B cell (primary cell): ENCODE results near the gene MAP7D1. TPM values are rescaled to one million over a fixed set of nuclear protein-coding genes. Genes with fewer than 3 reads are reported as not detected.
A peak's percentile ranks its signal among the peaks of the same experiment; 100 is the strongest.

Experiments used
- ATAC-seq: fragments of 200-7000 bp; cut with Tn5 transposase; one replicate; pipeline ENCODE4 v1.10.0; 2021; ENCODE audit warnings: low read depth, mild to moderate bottlenecking, moderate number of reproducible peaks, moderate library complexity
- CTCF ChIA-PET: fragments of 350-600 bp; sonication (Branson Sonifier 250); formaldehyde crosslinking; loops from one replicate; lab custom pipeline; 2021; ENCODE audit warnings: antibody characterized with exemption, inconsistent platforms; lab: Charles Lee
- POLR2A ChIA-PET: fragments of 350-600 bp; sonication (Branson Sonifier 250); formaldehyde crosslinking; loops from one replicate; lab custom pipeline; 2021; ENCODE audit warnings: antibody characterized with exemption; lab: Charles Lee
- DNase-seq: peaks from one replicate; pipeline ENCODE4 v3.0.0; 2013
- H2AFZ ChIP-seq: 2 replicates; pipeline ENCODE4 v1.6.1; 2012; ENCODE audit warnings: mild to moderate bottlenecking, low read depth, low read length; ENCODE audit not compliant: insufficient read depth, poor library complexity, severe bottlenecking
- H3K27ac ChIP-seq, 2 donors: 1 replicate in 1 of 2; 2 replicates in 1 of 2; pipeline ENCODE4 v1.5.1; 2012 to 2013; ENCODE audit warnings: low read length in 2 of 2, mild to moderate bottlenecking in 2 of 2, moderate library complexity in 1 of 2
- H3K27me3 ChIP-seq, 4 experiments: fragments of 200-600 bp in 1 of 4; sonication (generic) in 1 of 4; replicated peaks in 1 of 4; 1 replicate in 2 of 4; 2 replicates in 2 of 4; pipeline versions ENCODE4 v1.6.1 to v1.7.0; 2013 to 2016; ENCODE audit warnings: low read length in 3 of 4, mild to moderate bottlenecking in 2 of 4, mixed read lengths in 1 of 4, moderate library complexity in 1 of 4; ENCODE audit not compliant: insufficient read depth in 4 of 4, control insufficient read depth in 3 of 4; ENCODE audit errors: control extremely low read depth in 1 of 4
- H3K36me3 ChIP-seq, 2 experiments: replicated peaks in 1 of 2; 1 replicate in 1 of 2; 2 replicates in 1 of 2; pipeline versions ENCODE4 v1.6.1 to v1.7.1; 2013; ENCODE audit warnings: low read length in 1 of 2; ENCODE audit not compliant: insufficient read depth in 2 of 2, control insufficient read depth in 1 of 2; ENCODE audit errors: control extremely low read depth in 1 of 2, extremely low read depth in 1 of 2
- H3K4me1 ChIP-seq, 2 donors: fragments of 200-600 bp in 1 of 2; sonication (generic) in 1 of 2; 1 replicate in 1 of 2; 2 replicates in 1 of 2; pipeline versions ENCODE4 v1.5.1 to v1.6.1; 2013 to 2017; ENCODE audit warnings: low read length in 2 of 2; ENCODE audit not compliant: control insufficient read depth in 2 of 2, insufficient read depth in 2 of 2
- H3K4me2 ChIP-seq: replicated peaks from 2 replicates; pipeline ENCODE3; 2012; ENCODE audit warnings: mild to moderate bottlenecking, low read depth, low read length; ENCODE audit not compliant: poor library complexity, severe bottlenecking
- H3K4me3 ChIP-seq, 5 experiments: fragments of 200-600 bp in 1 of 5; sonication (generic) in 1 of 5; 1 replicate in 3 of 5; 2 replicates in 2 of 5; pipeline versions ENCODE4 v1.5.1 to v1.7.0; 2011 to 2016; ENCODE audit warnings: low read length in 4 of 5, mild to moderate bottlenecking in 4 of 5, low read depth in 2 of 5, control low read depth in 1 of 5, moderate library complexity in 1 of 5; ENCODE audit not compliant: insufficient read depth in 1 of 5; ENCODE audit errors: control extremely low read depth in 1 of 5, extremely low read depth in 1 of 5
- H3K79me2 ChIP-seq: fragments of 200-600 bp; sonication (generic); one replicate; pipeline ENCODE4 v1.6.0; 2016; ENCODE audit warnings: low read length; ENCODE audit not compliant: control insufficient read depth, insufficient read depth
- H3K9ac ChIP-seq: fragments of 200-600 bp; sonication (generic); 2 replicates; pipeline ENCODE4 v1.6.1; 2017; ENCODE audit warnings: mild to moderate bottlenecking, low read length, moderate library complexity
- H3K9me3 ChIP-seq, 3 donors: one replicate each; pipeline versions ENCODE4 v1.6.1 to v1.7.1; 2013; ENCODE audit warnings: low read length in 2 of 3; ENCODE audit not compliant: control insufficient read depth in 2 of 3, insufficient read depth in 1 of 3; ENCODE audit errors: control extremely low read depth in 1 of 3
- H4K20me1 ChIP-seq: 2 replicates; pipeline ENCODE4 v1.6.0; 2012; ENCODE audit warnings: mild to moderate bottlenecking, low read length; ENCODE audit not compliant: insufficient read depth, control insufficient read depth, poor library complexity, severe bottlenecking
- H3K27ac Mint-ChIP-seq: one replicate; pipeline ENCODE4 v1.8.0; 2021; ENCODE audit warnings: mixed read lengths
- H3K27me3 Mint-ChIP-seq: one replicate; pipeline ENCODE4 v1.8.0; 2021; ENCODE audit warnings: mixed read lengths
- H3K4me1 Mint-ChIP-seq: one replicate; pipeline ENCODE4 v1.8.0; 2021; ENCODE audit warnings: mixed read lengths
- H3K4me3 Mint-ChIP-seq: one replicate; pipeline ENCODE4 v1.8.0; 2021; ENCODE audit warnings: mixed read lengths
- H3K9me3 Mint-ChIP-seq: one replicate; pipeline ENCODE4 v1.8.0; 2022; ENCODE audit warnings: mixed read lengths; ENCODE audit not compliant: insufficient read depth
- EZH2 ChIP-seq: IDR thresholded peaks from 2 replicates; pipeline ENCODE4 v1.6.1; 2012; ENCODE audit warnings: borderline replicate concordance, low read depth, mild to moderate bottlenecking, moderate library complexity, low read length; ENCODE audit not compliant: insufficient read depth, poor library complexity, severe bottlenecking
- WGBS: methylation state at CpG from one replicate; pipeline ENCODE4 v1.1.5; 2013; ENCODE audit warnings: missing lambda C conversion rate; ENCODE audit not compliant: insufficient coverage; 5-methylcytosine and 5-hydroxymethylcytosine counted together
- intact Hi-C: fragments of 100-400 bp; cut with micrococcal nuclease; formaldehyde crosslinking; loops from one replicate; pipeline ENCODE4 v1.10.0; 2022
- polyA plus RNA-seq: library from polyadenylated mRNA; depleted of rRNA; stranded (reverse); fragments of >200 nt; gene quantifications from 2 replicates; pipeline ENCODE4 v1.2.3, GENCODE V29; 2012
- total RNA-seq, 2 donors: library from RNA; stranded (reverse); fragments of 120-200 nt in 1 of 2; gene quantifications; 1 replicate in 1 of 2; 2 replicates in 1 of 2; pipeline versions ENCODE4 v1.2.3 to v1.2.4, GENCODE V29; 2013 to 2022
- TF ChIP-seq, protein P1 (sequence below): fragments of 200-600 bp; IDR thresholded peaks from one replicate; pipeline ENCODE4 v1.8.0; 2022; ENCODE audit warnings: antibody characterized with exemption, mild to moderate bottlenecking

Gene MAP7D1
- total and polyA plus RNA-seq, 2 donors (not counting 1 experiment from before 2014, with no cell fraction given), result 44.2 to 65.2 TPM

DNA sequence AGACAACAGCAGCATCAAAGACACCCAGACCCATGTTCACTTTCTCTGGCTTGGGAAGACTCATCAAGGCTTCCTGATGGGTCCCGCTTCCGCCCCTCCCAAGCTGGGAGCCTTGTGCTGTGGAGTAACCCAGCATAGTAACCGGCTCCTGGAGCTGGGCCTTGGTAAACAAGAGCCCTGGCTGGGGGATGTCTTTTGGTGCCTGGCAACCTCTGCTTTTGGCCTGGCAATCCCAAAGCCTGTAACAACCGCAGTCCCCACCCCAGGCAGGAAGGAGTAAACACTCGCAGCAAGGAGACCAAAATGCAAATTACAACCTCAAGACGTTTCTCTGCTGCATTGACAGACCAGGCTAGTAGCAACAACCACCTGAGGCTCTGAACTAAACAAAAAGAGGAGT, 51.4 kb downstream of the MAP7D1 start:
- CTCF ChIA-PET, result no interaction called here
- peak overlapping the region; percentile 28 for H2AFZ ChIP-seq
- no peaks in the 10 kb centered on the region for H3K36me3 ChIP-seq
- ATAC-seq (no peak), DNase-seq (no peak)
- H3K9me3 ChIP-seq, result no peaks in the 10 kb centered on the region
- intact Hi-C loops, result no loop called here
- no peak overlapping the region for H3K4me3 ChIP-seq
- no peaks in the 10 kb centered on the region for H3K27me3 Mint-ChIP-seq
- H3K27me3 ChIP-seq, result no peaks in the 10 kb centered on the region
- TF ChIP-seq EZH2, result no peak
- TF ChIP-seq, protein P1, sequence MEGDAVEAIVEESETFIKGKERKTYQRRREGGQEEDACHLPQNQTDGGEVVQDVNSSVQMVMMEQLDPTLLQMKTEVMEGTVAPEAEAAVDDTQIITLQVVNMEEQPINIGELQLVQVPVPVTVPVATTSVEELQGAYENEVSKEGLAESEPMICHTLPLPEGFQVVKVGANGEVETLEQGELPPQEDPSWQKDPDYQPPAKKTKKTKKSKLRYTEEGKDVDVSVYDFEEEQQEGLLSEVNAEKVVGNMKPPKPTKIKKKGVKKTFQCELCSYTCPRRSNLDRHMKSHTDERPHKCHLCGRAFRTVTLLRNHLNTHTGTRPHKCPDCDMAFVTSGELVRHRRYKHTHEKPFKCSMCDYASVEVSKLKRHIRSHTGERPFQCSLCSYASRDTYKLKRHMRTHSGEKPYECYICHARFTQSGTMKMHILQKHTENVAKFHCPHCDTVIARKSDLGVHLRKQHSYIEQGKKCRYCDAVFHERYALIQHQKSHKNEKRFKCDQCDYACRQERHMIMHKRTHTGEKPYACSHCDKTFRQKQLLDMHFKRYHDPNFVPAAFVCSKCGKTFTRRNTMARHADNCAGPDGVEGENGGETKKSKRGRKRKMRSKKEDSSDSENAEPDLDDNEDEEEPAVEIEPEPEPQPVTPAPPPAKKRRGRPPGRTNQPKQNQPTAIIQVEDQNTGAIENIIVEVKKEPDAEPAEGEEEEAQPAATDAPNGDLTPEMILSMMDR, result no peak
- H3K79me2 ChIP-seq, result no peaks in the 10 kb centered on the region
- no peak overlapping the region for H3K9ac ChIP-seq
- POLR2A ChIA-PET, result interaction anchor here (0.8 kb wide), 1 partner anchor 58 kb away, joined by 3 read pairs; the partner anchor contains the start of gene TRAPPC3
- H3K4me3 Mint-ChIP-seq, result no peak overlapping the region
- peaks cover 9% of the 10 kb centered on the region for H3K4me1 Mint-ChIP-seq
- H4K20me1 ChIP-seq, result no peaks in the 10 kb centered on the region
- H3K4me1 ChIP-seq, result peaks cover 0 to 11% of the 10 kb centered on the region in 2 donors
- peak overlapping the region; percentile 46 for H3K27ac Mint-ChIP-seq
- no peaks in the 10 kb centered on the region for H3K9me3 Mint-ChIP-seq
- peak overlapping the region; percentile 12 for H3K4me2 ChIP-seq
- no peak overlapping the region for H3K27ac ChIP-seq
- 77% methylated on average over 4 of the region's 6 CpGs for WGBS

- WGBS, result no CpG with 5 or more reads among the region's 6 CpGs
- TF ChIP-seq, protein P1, result no peak
- no peak for TF ChIP-seq EZH2
- Mint-ChIP-seq H3K27me3 (no peaks in the 10 kb centered on the region), H3K4me1 (peaks cover 15% of the 10 kb centered on the region), H3K27ac (no peak overlapping the region), H3K9me3 (no peaks in the 10 kb centered on the region), H3K4me3 (no peak overlapping the region)
- no peak overlapping the region for H3K9ac ChIP-seq
- no peaks in the 10 kb centered on the region for H3K27me3 ChIP-seq
- no peak overlapping the region for H3K27ac ChIP-seq
- intact Hi-C loops, result no loop called here
- DNase-seq, result no peak
- no peaks in the 10 kb centered on the region for H3K9me3 ChIP-seq
- CTCF ChIA-PET, result interaction anchor here (1.2 kb wide), 1 partner anchor 107 kb away, joined by 4 read pairs; no protein-coding TSS in a partner anchor
- ATAC-seq, result no peak
- no peak overlapping the region for H2AFZ ChIP-seq
- H4K20me1 ChIP-seq, result no peaks in the 10 kb centered on the region
- H3K4me1 ChIP-seq, result peaks cover 0 to 18% of the 10 kb centered on the region in 2 donors
- POLR2A ChIA-PET, result interaction anchor here (1.0 kb wide), 1 partner anchor 241 kb away, joined by 3 read pairs; the partner anchor contains the start of gene OSCP1
- no peaks in the 10 kb centered on the region for H3K36me3 ChIP-seq
- no peak overlapping the region for H3K4me2 ChIP-seq
- H3K4me3 ChIP-seq, result no peak overlapping the region
- no peaks in the 10 kb centered on the region for H3K79me2 ChIP-seq
Observed at GRCh38 chr1:36208978-36209703, 53.2 kb downstream of the MAP7D1 start.
